Activated naive CD8-positive, alpha-beta T cell treated with anti-CD3 and anti-CD28 coated beads for 36 hours (primary cell): ENCODE measurements around the gene FIGLA. TPM values are rescaled to one million over a fixed set of nuclear protein-coding genes. Genes with fewer than 3 reads are reported as not detected.

Experiments
- DNase-seq: peaks from one replicate; pipeline ENCODE4 v3.0.0; 2021
- H3K27ac Mint-ChIP-seq: one replicate; pipeline ENCODE4 v1.8.0; 2022; ENCODE audit warnings: mild to moderate bottlenecking, moderate library complexity, mixed read lengths
- H3K27me3 Mint-ChIP-seq: one replicate; pipeline ENCODE4 v1.8.0; 2022; ENCODE audit warnings: mild to moderate bottlenecking, mixed read lengths
- H3K36me3 Mint-ChIP-seq: one replicate; pipeline ENCODE4 v1.8.0; 2021; ENCODE audit warnings: mild to moderate bottlenecking, mixed read lengths
- H3K4me1 Mint-ChIP-seq: one replicate; pipeline ENCODE4 v1.8.0; 2021; ENCODE audit warnings: mixed read lengths
- H3K4me3 Mint-ChIP-seq: one replicate; pipeline ENCODE4 v1.8.0; 2022; ENCODE audit warnings: mild to moderate bottlenecking, moderate library complexity, mixed read lengths
- H3K9me3 Mint-ChIP-seq: one replicate; pipeline ENCODE4 v1.8.0; 2022; ENCODE audit warnings: mixed read lengths
- total RNA-seq, 2 experiments: library from RNA; stranded (reverse); gene quantifications; one replicate each; pipeline ENCODE4 v1.2.3, GENCODE V29; 2021

The FIGLA gene
- total RNA-seq, 2 experiments from 2014 or later, result not detected

- no peaks in the 10 kb centered on the region for H3K9me3 Mint-ChIP-seq
- no peak overlapping the region for H3K4me3 Mint-ChIP-seq
- H3K27me3 Mint-ChIP-seq, result no peaks in the 10 kb centered on the region
- H3K4me1 Mint-ChIP-seq, result peaks cover 6% of the 10 kb centered on the region
- no peaks in the 10 kb centered on the region for H3K36me3 Mint-ChIP-seq
- no peak overlapping the region for H3K27ac Mint-ChIP-seq
- no peak for DNase-seq
Measured at GRCh38 chr2:70728128-70728527, 62.3 kb downstream of the FIGLA start.

Other genes starting within 250 kb of the FIGLA start
- under 1 TPM; 0.06 to 0.25 TPM for gene TGFA, start 236.8 kb downstream of the FIGLA start, total RNA-seq
- gene ADD2, start 22.4 kb downstream of the FIGLA start, total RNA-seq, result 10 to 100 TPM; 33.2 to 36.1 TPM
- not detected for gene CLEC4F, start 30.0 kb upstream of the FIGLA start, total RNA-seq
- not detected for gene CD207, start 45.2 kb upstream of the FIGLA start, total RNA-seq
- gene VAX2, start 109.9 kb upstream of the FIGLA start, total RNA-seq, result not detected
- not detected for gene ATP6V1B1, start 145.3 kb upstream of the FIGLA start, total RNA-seq
- gene ANKRD53, start 188.0 kb upstream of the FIGLA start, total RNA-seq, result under 1 TPM; 0.21 to 0.38 TPM
- 10 to 100 TPM; 81.6 to 87.2 TPM for gene TEX261, start 204.2 kb upstream of the FIGLA start, total RNA-seq